NOMO-1 (cell line): ENCODE measurements around the gene RAB7A.
A peak's percentile ranks its signal among the peaks of the same experiment; 100 is the strongest.
"Not testable (repeated sequence)": the region's sequence is repeated elsewhere in the genome, so short reads cannot be mapped to it uniquely, and the experiment has no call there.

ENCODE experiments used
- DNase-seq, 2 experiments: peaks; one replicate each; lab custom pipeline; 2025; ENCODE audit not compliant: unreplicated experiment in 2 of 2; lab: John Stamatoyannopoulos, UW

RAB7A gene

GRCh38 chr3:128814519-128815317, 88.7 kb downstream of the RAB7A start:
- peak; percentile 34 to 74 for DNase-seq

DNA sequence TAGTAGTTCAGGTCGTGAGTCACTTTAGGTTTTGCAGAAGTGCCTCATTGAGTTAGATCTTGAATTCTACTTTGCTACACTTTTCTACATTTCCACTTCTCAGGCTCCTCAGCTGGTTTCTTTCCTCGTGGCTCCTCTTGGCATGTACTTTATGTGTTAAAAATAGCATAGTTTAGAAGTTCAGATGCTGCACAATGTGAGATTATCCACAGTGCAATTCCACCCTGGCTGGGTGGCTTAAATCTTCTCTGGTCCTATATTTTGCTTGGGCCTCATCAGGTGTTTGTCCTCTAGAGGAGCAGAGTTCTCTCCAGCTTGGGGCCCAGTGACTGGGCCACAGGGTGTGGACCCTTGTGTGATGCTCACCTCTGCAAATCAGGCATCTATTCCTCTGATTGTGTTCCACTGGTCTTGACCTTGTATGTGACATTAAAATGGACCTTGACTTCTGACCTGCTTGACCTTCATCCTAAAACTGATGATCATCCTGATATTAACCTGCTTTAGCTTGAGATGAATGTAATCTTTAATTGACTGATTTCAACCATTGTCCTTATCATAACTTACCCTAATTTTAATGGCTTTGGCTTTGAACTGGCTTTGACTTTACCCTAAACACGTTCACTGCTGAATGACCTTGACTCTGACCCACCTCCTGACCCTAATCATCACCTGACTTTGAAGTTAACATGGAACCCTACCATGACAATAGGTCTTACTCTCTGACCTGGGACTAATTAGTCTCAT, 89.5 kb downstream of the RAB7A start:
- no peak for DNase-seq

GRCh38 chr3:128818186-128818787, 92.3 kb downstream of the RAB7A start:
- DNase-seq, result no peak

- no peak for DNase-seq
Observed at GRCh38 chr3:128820252-128820839, 94.4 kb downstream of the RAB7A start.

DNA sequence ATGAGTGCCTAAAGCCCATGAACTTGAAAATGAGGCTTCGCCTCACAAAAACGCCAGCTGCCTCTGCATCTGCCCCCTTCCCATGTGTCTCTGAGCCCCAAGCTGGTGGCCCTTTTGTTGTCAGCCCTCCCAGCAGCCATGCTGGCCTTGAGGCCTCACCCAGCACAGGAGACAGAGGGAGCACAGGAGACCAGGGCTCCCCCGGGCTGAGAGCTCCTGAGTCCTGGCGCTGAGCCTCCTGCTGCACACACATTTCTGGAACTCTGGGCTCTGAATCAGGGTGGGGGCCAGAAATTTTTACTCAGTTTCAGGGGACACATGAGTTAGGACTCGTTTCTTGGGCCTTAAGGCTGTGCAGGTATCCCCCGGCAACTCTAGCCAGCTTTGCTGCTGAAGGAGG, 97.0 kb downstream of the RAB7A start:
- no peak for DNase-seq

GRCh38 chr3:128823631-128824030, 97.6 kb downstream of the RAB7A start:
- no peak for DNase-seq

GRCh38 chr3:128824132-128824850, 98.3 kb downstream of the RAB7A start:
- no peak for DNase-seq

- DNase-seq, result no peak
Observed at GRCh38 chr3:128825117-128825725, 99.2 kb downstream of the RAB7A start.

DNA sequence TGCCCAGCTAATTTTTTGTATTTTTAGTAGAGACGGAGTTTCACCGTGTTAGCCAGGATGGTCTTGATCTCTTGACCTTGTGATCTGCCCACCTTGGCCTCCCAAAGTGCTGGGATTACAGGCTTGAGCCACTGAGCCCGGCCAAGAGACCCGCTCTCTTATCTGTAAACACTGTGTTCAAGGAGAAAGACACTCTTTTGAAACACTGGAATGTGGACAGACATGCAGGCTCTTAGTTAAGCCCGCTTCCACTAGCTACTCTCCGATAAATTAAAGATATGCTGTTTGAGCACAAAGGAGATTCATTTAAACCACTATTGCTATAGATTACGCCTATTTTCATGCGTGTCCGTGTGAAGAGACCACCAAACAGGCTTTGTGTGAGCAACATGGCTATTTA, 103.1 kb downstream of the RAB7A start:
- not testable (repeated sequence) for DNase-seq

DNA sequence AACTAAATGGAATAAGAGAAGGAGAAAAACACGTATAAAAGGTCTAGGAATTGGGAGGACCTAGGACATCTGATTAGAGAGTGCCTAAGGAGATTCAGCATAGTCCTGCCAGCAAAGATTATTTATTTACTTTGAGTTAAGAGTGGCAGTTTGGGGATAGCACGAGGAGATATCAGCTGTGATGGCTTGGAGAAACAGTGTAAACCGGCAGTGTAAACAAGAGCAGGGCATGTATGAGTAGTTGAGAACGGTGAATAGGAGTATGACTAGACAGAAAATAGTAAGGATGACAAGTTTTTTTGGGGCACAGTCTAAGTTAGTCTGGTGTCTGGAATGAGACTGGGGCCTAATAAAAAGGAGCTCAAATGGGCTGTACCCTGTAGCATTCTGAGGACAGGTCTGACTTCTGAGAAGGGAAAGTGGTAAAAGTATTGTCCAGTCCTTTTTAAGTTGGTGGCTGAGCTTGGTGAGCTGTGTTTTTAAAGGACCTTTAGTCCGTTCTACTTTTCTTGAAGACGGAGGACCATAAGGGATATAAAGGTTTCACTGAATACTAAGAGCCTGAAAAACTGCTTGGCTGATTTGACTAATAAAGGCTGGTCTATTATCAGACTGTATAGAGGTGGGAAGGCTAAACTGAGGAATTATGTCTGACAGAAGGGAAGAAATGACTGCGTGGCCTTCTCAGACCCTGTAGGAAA, 104.1 kb downstream of the RAB7A start:
- DNase-seq, result not testable (repeated sequence)

GRCh38 chr3:128830762-128831161, 104.8 kb downstream of the RAB7A start:
- not testable (repeated sequence) for DNase-seq

GRCh38 chr3:128832979-128833378, 107.0 kb downstream of the RAB7A start:
- DNase-seq, result not testable (repeated sequence)

DNA sequence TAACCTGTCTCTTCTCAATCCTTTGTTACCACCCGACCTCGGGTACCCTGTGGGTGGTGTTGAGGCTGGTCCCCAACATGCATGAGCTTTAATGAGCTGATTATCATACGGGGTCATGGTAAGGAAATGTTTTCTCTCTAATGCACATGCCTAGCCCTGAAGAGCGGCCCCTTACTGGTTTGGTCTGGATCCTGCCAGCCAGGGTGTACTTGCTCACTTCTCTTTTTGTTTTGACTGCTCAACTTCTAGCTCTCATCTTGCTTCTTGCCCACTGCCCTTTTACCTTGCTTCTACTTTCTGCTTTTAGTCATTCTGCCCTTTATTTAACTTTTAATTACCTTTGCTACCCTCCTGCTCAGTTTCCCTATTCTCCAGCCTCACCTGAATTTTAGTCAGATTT, 109.1 kb downstream of the RAB7A start:
- peak in 1 of 2 experiments; percentile 21 for DNase-seq

DNA sequence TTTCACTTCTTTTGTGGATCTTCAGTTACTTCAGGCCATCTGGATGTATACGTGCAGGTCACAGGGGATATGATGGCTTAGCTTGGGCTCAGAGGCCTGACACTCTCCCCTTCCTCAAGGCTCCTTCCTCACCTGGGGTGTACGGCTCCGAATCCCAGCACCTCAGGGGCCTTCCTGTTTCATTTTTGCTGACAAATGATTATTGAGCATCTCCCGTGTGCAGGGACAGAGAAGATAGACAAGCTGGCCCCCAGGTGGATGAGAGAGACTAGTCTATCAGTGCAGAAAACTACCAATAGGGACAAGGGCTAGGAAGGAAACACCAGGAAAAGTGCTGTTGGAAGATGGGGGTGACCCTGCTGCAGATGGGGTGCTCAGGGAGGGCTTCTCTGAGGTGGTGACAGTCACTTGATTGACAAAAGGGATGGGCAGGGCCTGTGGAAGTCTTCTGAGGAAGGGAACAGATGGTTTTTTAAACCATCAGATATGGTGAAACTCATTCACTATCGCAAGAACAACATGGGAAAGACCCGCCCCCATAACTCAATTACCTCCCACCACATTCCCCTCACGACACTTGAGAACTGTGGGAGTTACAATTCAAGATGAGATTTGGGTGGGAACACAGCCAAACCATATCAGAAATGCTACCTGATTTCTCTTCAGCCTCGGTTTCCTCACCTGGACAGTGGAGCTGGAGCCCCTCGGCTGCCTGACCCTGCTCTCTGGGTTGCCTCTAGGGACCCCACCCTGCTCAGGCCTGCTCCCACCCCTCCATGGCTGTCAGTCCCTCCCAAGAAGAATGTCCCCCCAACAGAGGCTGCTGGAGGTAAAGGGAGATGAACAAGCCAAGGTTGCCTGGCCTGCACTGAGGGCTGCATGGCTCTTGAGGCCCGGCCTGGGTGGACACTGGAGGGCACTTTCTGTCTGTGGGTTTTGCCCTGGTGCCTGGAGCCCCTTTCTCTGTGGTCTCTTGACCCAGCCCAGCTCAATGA, 116.2 kb downstream of the RAB7A start:
- no peak for DNase-seq

GRCh38 chr3:128844502-128844901, 118.5 kb downstream of the RAB7A start:
- no peak for DNase-seq

- DNase-seq, result peak; percentile 51 to 62
Observed at GRCh38 chr3:128845119-128845777, 119.3 kb downstream of the RAB7A start.

- peak; percentile 97 to 100 for DNase-seq
Observed at GRCh38 chr3:128845778-128846485, 119.9 kb downstream of the RAB7A start.
